A673 (cell line): ENCODE measurements around the gene KCNJ10.

ENCODE experiments used
- EZH2 ChIP-seq: fragments of 200-600 bp; sonication (generic); IDR thresholded peaks from 2 replicates; pipeline ENCODE4 v1.6.1; 2017; ENCODE audit warnings: borderline replicate concordance, low read depth, mild to moderate bottlenecking, mixed read lengths, antibody characterized with exemption, low read length; ENCODE audit not compliant: poor library complexity, severe bottlenecking
- TF ChIP-seq, protein P1 (sequence below): fragments of 300-800, 200-600 bp; sonication (generic); conservative IDR thresholded peaks from 2 replicates; pipeline ENCODE4 v1.5.1; 2017; ENCODE audit warnings: low read depth, mild to moderate bottlenecking, antibody characterized with exemption, low read length, moderate library complexity, mixed read lengths

- TF ChIP-seq, protein P1, sequence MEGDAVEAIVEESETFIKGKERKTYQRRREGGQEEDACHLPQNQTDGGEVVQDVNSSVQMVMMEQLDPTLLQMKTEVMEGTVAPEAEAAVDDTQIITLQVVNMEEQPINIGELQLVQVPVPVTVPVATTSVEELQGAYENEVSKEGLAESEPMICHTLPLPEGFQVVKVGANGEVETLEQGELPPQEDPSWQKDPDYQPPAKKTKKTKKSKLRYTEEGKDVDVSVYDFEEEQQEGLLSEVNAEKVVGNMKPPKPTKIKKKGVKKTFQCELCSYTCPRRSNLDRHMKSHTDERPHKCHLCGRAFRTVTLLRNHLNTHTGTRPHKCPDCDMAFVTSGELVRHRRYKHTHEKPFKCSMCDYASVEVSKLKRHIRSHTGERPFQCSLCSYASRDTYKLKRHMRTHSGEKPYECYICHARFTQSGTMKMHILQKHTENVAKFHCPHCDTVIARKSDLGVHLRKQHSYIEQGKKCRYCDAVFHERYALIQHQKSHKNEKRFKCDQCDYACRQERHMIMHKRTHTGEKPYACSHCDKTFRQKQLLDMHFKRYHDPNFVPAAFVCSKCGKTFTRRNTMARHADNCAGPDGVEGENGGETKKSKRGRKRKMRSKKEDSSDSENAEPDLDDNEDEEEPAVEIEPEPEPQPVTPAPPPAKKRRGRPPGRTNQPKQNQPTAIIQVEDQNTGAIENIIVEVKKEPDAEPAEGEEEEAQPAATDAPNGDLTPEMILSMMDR = peak; percentile 76
- no peak for TF ChIP-seq EZH2
Measured at GRCh38 chr1:160046494-160047110, 23.4 kb downstream of the KCNJ10 start.
